HCT116 (cell line): ENCODE measurements around the gene SYCP3. TPM values are rescaled to one million over a fixed set of nuclear protein-coding genes. Genes with fewer than 3 reads are reported as not detected.

Source experiments
- ATAC-seq: fragments of 200-7000 bp; cut with Tn5 transposase; 2 replicates; pipeline ENCODE4 v1.9.1; 2020; ENCODE audit warnings: mild to moderate bottlenecking, moderate library complexity
- BruUV-seq: library from RNA; stranded (reverse); fragments of 400-500 nt; replicated peaks from 2 replicates; lab custom pipeline; 2021; lab: Mats Ljungman, UMichigan
- CTCF ChIA-PET: fragments of 300-600 bp; sonication (Branson Sonifier 250); formaldehyde crosslinking; loops from one replicate; lab custom pipeline; 2021; ENCODE audit warnings: antibody characterized with exemption; lab: Charles Lee
- POLR2A ChIA-PET: fragments of 300-600, 350-600 bp; sonication (Branson Sonifier 250); formaldehyde crosslinking; loops from one replicate; lab custom pipeline; 2021; ENCODE audit warnings: antibody characterized with exemption; lab: Charles Lee
- RAD21 ChIA-PET, 2 experiments: fragments of 300-600 bp; sonication (Branson Sonifier 250); formaldehyde crosslinking; loops; one replicate each; lab custom pipeline; 2023; ENCODE audit warnings: low total read pairs in 2 of 2; ENCODE audit not compliant: uncharacterized antibody in 2 of 2, unreplicated experiment in 2 of 2, low non-redundant PET in 1 of 2; lab: Charles Lee
- DNase-seq: peaks from one replicate; pipeline ENCODE4 v3.0.0-alpha.2; 2010; ENCODE audit warnings: low read depth, low spot score
- H2AFZ ChIP-seq: fragments of 200-600 bp; shearing (Covaris generic), sonication (generic); 2 replicates; pipeline ENCODE4 v1.6.1; 2017; ENCODE audit warnings: low read depth, mixed run types, mixed read lengths, antibody characterized with exemption, low read length; ENCODE audit not compliant: poor library complexity, severe bottlenecking
- H3K27ac ChIP-seq: 2 replicates; pipeline ENCODE4 v1.5.1; 2012; ENCODE audit warnings: low read depth, low read length
- H3K27me3 ChIP-seq: fragments of 200-600 bp; sonication (generic); 2 replicates; pipeline ENCODE4 v1.6.1; 2016; ENCODE audit warnings: mixed run types, low read length, mixed read lengths; ENCODE audit not compliant: insufficient read depth
- H3K36me3 ChIP-seq, 2 experiments: fragments of 200-500 bp in 1 of 2; fragments of 200-600 bp in 1 of 2; sonication (Bioruptor generic) in 1 of 2; sonication (generic) in 1 of 2; 2 replicates each; pipeline versions ENCODE4 v1.5.1 to v1.6.1; 2014 to 2016; ENCODE audit warnings: low read length in 2 of 2, inconsistent platforms in 1 of 2, mixed read lengths in 1 of 2, mixed run types in 1 of 2; ENCODE audit not compliant: insufficient read depth in 2 of 2, control insufficient read depth in 1 of 2
- H3K4me1 ChIP-seq, 2 experiments: fragments of 200-600 bp in 1 of 2; sonication (generic) in 1 of 2; 2 replicates each; pipeline versions ENCODE4 v1.5.1 to v1.6.1; 2012 to 2017; ENCODE audit warnings: low read length in 2 of 2, inconsistent platforms in 1 of 2, mild to moderate bottlenecking in 1 of 2, mixed read lengths in 1 of 2, mixed run types in 1 of 2, moderate library complexity in 1 of 2; ENCODE audit not compliant: insufficient read depth in 2 of 2, control insufficient read depth in 1 of 2
- H3K4me2 ChIP-seq: fragments of 200-600 bp; sonication (generic); 2 replicates; pipeline ENCODE4 v1.6.1; 2017; ENCODE audit warnings: mixed run types, low read length, mixed read lengths
- H3K4me3 ChIP-seq, 2 experiments: fragments of 200-600 bp in 1 of 2; sonication (generic) in 1 of 2; replicated peaks in 1 of 2; 2 replicates each; pipeline ENCODE4 v1.5.1; 2011 to 2016; ENCODE audit warnings: low read length in 2 of 2, control low read depth in 1 of 2, low read depth in 1 of 2, mild to moderate bottlenecking in 1 of 2, mixed read lengths in 1 of 2, mixed run types in 1 of 2
- H3K79me2 ChIP-seq: fragments of 200-600 bp; sonication (generic); 2 replicates; pipeline ENCODE4 v1.6.1; 2017; ENCODE audit warnings: mild to moderate bottlenecking, mixed run types, low read length, moderate library complexity, mixed read lengths; ENCODE audit not compliant: insufficient read depth
- H3K9ac ChIP-seq: fragments of 200-600 bp; sonication (generic); 2 replicates; pipeline ENCODE4 v1.6.1; 2016; ENCODE audit warnings: low read length, mixed read lengths
- H3K9me2 ChIP-seq: fragments of 200-600 bp; sonication (generic), shearing (Covaris generic); 2 replicates; pipeline ENCODE4 v1.6.1; 2017; ENCODE audit warnings: mixed run types, mild to moderate bottlenecking, moderate library complexity; ENCODE audit not compliant: insufficient read depth
- H3K9me3 ChIP-seq, 2 experiments: fragments of 200-500 bp in 1 of 2; fragments of 200-600 bp in 1 of 2; sonication (Bioruptor generic) in 1 of 2; sonication (generic) in 1 of 2; 2 replicates each; pipeline ENCODE4 v1.6.1; 2014 to 2017; ENCODE audit warnings: low read length in 2 of 2, mixed read lengths in 2 of 2, inconsistent platforms in 1 of 2, low read depth in 1 of 2, mild to moderate bottlenecking in 1 of 2, mixed run types in 1 of 2, moderate library complexity in 1 of 2; ENCODE audit not compliant: control insufficient read depth in 1 of 2, insufficient read depth in 1 of 2
- H4K20me1 ChIP-seq: fragments of 200-600 bp; sonication (generic), shearing (Covaris generic); 2 replicates; pipeline ENCODE4 v1.6.1; 2017; ENCODE audit warnings: mixed run types, mild to moderate bottlenecking, moderate library complexity; ENCODE audit not compliant: insufficient read depth
- ATF3 ChIP-seq: IDR thresholded peaks from 2 replicates; pipeline ENCODE4 v1.6.1; 2012
- CBX3 ChIP-seq: IDR thresholded peaks from 2 replicates; pipeline ENCODE4 v1.6.1; 2012; ENCODE audit warnings: low read depth
- CEBPB ChIP-seq: IDR thresholded peaks from 2 replicates; pipeline ENCODE4 v1.6.1; 2012; ENCODE audit warnings: low read depth
- EGR1 ChIP-seq: IDR thresholded peaks from 2 replicates; pipeline ENCODE4 v1.6.1; 2012; ENCODE audit warnings: low read depth
- EZH2phosphoT487 ChIP-seq: fragments of 200-600 bp; IDR thresholded peaks from 2 replicates; pipeline ENCODE4 v1.6.1; 2018; ENCODE audit warnings: antibody characterized with exemption, borderline replicate concordance
- FOSL1 ChIP-seq: IDR thresholded peaks from 2 replicates; pipeline ENCODE4 v1.6.1; 2012; ENCODE audit warnings: low read depth
- JUND ChIP-seq: IDR thresholded peaks from 2 replicates; pipeline ENCODE4 v1.6.1; 2012
- MAX ChIP-seq: IDR thresholded peaks from 2 replicates; pipeline ENCODE4 v1.6.1; 2012
- POLR2A ChIP-seq: IDR thresholded peaks from 2 replicates; pipeline ENCODE4 v1.7.0; 2011; ENCODE audit warnings: borderline replicate concordance; ENCODE audit not compliant: insufficient read depth, insufficient read length; ENCODE audit errors: extremely low read depth
- POLR2AphosphoS5 ChIP-seq: IDR thresholded peaks from 2 replicates; pipeline ENCODE4 v1.6.1; 2011; ENCODE audit warnings: mild to moderate bottlenecking, low read depth, low read length, moderate library complexity
- RAD21 ChIP-seq: IDR thresholded peaks from 2 replicates; pipeline ENCODE4 v1.6.1; 2012; ENCODE audit warnings: low read depth, mild to moderate bottlenecking
- SIN3A ChIP-seq: IDR thresholded peaks from 2 replicates; pipeline ENCODE4 v1.6.1; 2012; ENCODE audit warnings: low read depth
- SP1 ChIP-seq: IDR thresholded peaks from 2 replicates; pipeline ENCODE4 v1.6.1; 2012; ENCODE audit warnings: low read depth
- TCF7L2 ChIP-seq: IDR thresholded peaks from 2 replicates; pipeline ENCODE4 v1.7.0; 2011; ENCODE audit warnings: borderline replicate concordance, inconsistent platforms; ENCODE audit not compliant: insufficient read depth, insufficient read length; ENCODE audit errors: extremely low read depth
- YY1 ChIP-seq: IDR thresholded peaks from 2 replicates; pipeline ENCODE4 v1.6.1; 2011; ENCODE audit warnings: low read length, low read depth, moderate library complexity, mild to moderate bottlenecking; ENCODE audit not compliant: insufficient replicate concordance; ENCODE audit errors: extremely low read depth
- ZFX ChIP-seq: fragments of 450-650 bp; IDR thresholded peaks from 2 replicates; pipeline ENCODE4 v1.6.1; 2017
- ZNF274 ChIP-seq: fragments of 200-500 bp; sonication (Bioruptor generic); IDR thresholded peaks from 2 replicates; pipeline ENCODE4 v1.6.1; 2014; ENCODE audit warnings: mild to moderate bottlenecking, low read depth, low read length, inconsistent platforms
- intact Hi-C: fragments of 100-400 bp; cut with micrococcal nuclease; formaldehyde crosslinking; loops from 2 replicates; pipeline ENCODE4 v1.10.0; 2022
- total RNA-seq: library from RNA; stranded (reverse); gene quantifications from one replicate; pipeline ENCODE4 v1.2.1, GENCODE V29; 2021; ENCODE audit not compliant: unreplicated experiment
- TF ChIP-seq, protein P1 (sequence below), 3 experiments: fragments of 200-600 bp in 1 of 3; sonication (generic) in 1 of 3; IDR thresholded peaks in 2 of 3; conservative IDR thresholded peaks in 1 of 3; 2 replicates each; pipeline ENCODE4 v1.5.1; 2012 to 2017; ENCODE audit warnings: low read depth in 2 of 3, low read length in 2 of 3, antibody characterized with exemption in 1 of 3, borderline replicate concordance in 1 of 3, control low read depth in 1 of 3, mild to moderate bottlenecking in 1 of 3, mixed read lengths in 1 of 3, mixed run types in 1 of 3, moderate library complexity in 1 of 3; ENCODE audit not compliant: insufficient read depth in 1 of 3

Gene SYCP3
- total RNA-seq, 1 experiment from 2014 or later = not detected

GRCh38 chr12:101748907-101749306 is 9.6 kb upstream of the SYCP3 start:
- Histone ChIP-seq H3K36me3 (peaks cover 2 to 11% of the 10 kb centered on the region in 2 experiments; a peak in 2 of 4 replicates), H3K27ac (no peak overlapping the region), H3K79me2 (no peaks in the 10 kb centered on the region), H3K9ac (no peak overlapping the region), H4K20me1 (no peaks in the 10 kb centered on the region), H3K4me2 (no peak overlapping the region), H3K9me2 (no peaks in the 10 kb centered on the region), H3K27me3 (no peaks in the 10 kb centered on the region), H3K9me3 (no peaks in the 10 kb centered on the region), H3K4me1 (no peaks in the 10 kb centered on the region), H3K4me3 (no peak overlapping the region), H2AFZ (no peak overlapping the region)
- DNase-seq (no peak), ATAC-seq (no peak)
- CTCF ChIA-PET = no interaction called here
- BruUV-seq = no TSS peak
- POLR2A ChIA-PET = no interaction called here
- RAD21 ChIA-PET = no interaction called here
- TF ChIP-seq ZFX (no peak), JUND (no peak), POLR2A (no peak), POLR2AphosphoS5 (no peak), ZNF274 (no peak), EGR1 (no peak), SIN3A (no peak), RAD21 (no peak), ATF3 (no peak), TCF7L2 (no peak), CBX3 (no peak), YY1 (no peak)
- intact Hi-C loops = no loop called here

DNA sequence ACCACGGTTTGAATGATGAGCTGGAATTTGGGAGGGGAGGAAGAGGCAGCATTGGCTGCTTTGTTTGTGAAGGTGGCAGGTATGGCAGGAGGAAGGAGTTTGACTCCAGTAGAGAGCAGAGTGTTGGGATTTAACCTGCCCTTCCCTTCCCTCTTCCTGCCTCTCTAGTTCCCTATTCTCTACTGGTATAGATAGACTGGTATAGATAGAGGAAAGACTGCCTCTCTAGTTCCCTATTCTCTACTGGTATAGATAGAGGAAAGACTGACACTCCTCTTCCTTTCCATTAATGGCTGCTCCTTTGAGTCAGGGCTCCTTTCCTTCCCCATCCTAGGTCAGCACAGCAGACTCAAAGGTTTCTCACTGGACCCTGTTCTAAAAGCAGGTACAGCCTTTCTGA is 8.4 kb upstream of the SYCP3 start:
- Histone ChIP-seq H3K36me3 (peaks cover 2 to 3% of the 10 kb centered on the region in 2 experiments; a peak in 3 of 4 replicates), H4K20me1 (no peaks in the 10 kb centered on the region), H3K27me3 (no peaks in the 10 kb centered on the region), H3K79me2 (no peaks in the 10 kb centered on the region), H3K4me2 (no peak overlapping the region), H3K4me1 (no peaks in the 10 kb centered on the region), H3K27ac (no peak overlapping the region), H3K9me3 (no peaks in the 10 kb centered on the region), H3K4me3 (no peak overlapping the region), H3K9me2 (no peaks in the 10 kb centered on the region), H3K9ac (no peak overlapping the region), H2AFZ (no peak overlapping the region)
- ChIA-PET RAD21 (no interaction called here), POLR2A (no interaction called here), CTCF (interaction anchor here (1.2 to 3.1 kb wide), 2 partner anchors 12 to 26 kb away, joined by 3 to 10 read pairs; no protein-coding TSS in a partner anchor)
- ATAC-seq = no peak
- BruUV-seq = no TSS peak
- TF ChIP-seq TCF7L2 = no peak
- no peak for TF ChIP-seq EZH2phosphoT487
- TF ChIP-seq CEBPB = no peak
- TF ChIP-seq FOSL1 = no peak
- TF ChIP-seq, protein P1, sequence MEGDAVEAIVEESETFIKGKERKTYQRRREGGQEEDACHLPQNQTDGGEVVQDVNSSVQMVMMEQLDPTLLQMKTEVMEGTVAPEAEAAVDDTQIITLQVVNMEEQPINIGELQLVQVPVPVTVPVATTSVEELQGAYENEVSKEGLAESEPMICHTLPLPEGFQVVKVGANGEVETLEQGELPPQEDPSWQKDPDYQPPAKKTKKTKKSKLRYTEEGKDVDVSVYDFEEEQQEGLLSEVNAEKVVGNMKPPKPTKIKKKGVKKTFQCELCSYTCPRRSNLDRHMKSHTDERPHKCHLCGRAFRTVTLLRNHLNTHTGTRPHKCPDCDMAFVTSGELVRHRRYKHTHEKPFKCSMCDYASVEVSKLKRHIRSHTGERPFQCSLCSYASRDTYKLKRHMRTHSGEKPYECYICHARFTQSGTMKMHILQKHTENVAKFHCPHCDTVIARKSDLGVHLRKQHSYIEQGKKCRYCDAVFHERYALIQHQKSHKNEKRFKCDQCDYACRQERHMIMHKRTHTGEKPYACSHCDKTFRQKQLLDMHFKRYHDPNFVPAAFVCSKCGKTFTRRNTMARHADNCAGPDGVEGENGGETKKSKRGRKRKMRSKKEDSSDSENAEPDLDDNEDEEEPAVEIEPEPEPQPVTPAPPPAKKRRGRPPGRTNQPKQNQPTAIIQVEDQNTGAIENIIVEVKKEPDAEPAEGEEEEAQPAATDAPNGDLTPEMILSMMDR (IDR thresholded peaks at IDR 0.05 in 2 of 3, conservative IDR thresholded peaks at IDR 0.05 in 1 of 3; ENCODE audit: borderline replicate concordance in 1 of 3, insufficient read depth in 1 of 3, low read depth in 2 of 3, low read length in 2 of 3) = no peak
- TF ChIP-seq POLR2AphosphoS5 = no peak
- TF ChIP-seq SP1 = no peak
- no peak for TF ChIP-seq ZFX
- TF ChIP-seq ZNF274 = no peak
- TF ChIP-seq RAD21 = no peak
- TF ChIP-seq MAX = no peak
- intact Hi-C loops = no loop called here
- no peak for DNase-seq
